Fibroblast of lung (primary cell): ENCODE measurements around the gene VPS11. TPM values are rescaled to one million over a fixed set of nuclear protein-coding genes. Genes with fewer than 3 reads are reported as not detected.

ENCODE experiments used
- DNase-seq, 2 donors: peaks; one replicate each; pipeline versions ENCODE4 v3.0.0 to v3.0.0-alpha.2; 2010; ENCODE audit warnings: low read depth in 2 of 2
- H2AFZ ChIP-seq: 2 replicates; pipeline ENCODE4 v1.5.1; 2012; ENCODE audit warnings: low read length, control low read depth, inconsistent platforms
- H3K27ac ChIP-seq: 2 replicates; pipeline ENCODE4 v1.5.1; 2011; ENCODE audit warnings: low read length, control low read depth; ENCODE audit not compliant: insufficient read depth
- H3K27me3 ChIP-seq: 2 replicates; pipeline ENCODE4 v1.5.1; 2011; ENCODE audit warnings: mild to moderate bottlenecking, low read length; ENCODE audit not compliant: control insufficient read depth, insufficient read depth
- H3K36me3 ChIP-seq: 2 replicates; pipeline ENCODE4 v1.5.1; 2011; ENCODE audit warnings: low read length; ENCODE audit not compliant: control insufficient read depth, insufficient read depth
- H3K4me1 ChIP-seq: 2 replicates; pipeline ENCODE4 v1.5.1; 2011; ENCODE audit warnings: low read length; ENCODE audit not compliant: control insufficient read depth, insufficient read depth; ENCODE audit errors: extremely low read depth
- H3K4me2 ChIP-seq: 2 replicates; pipeline ENCODE4 v1.5.1; 2011; ENCODE audit warnings: low read length, control low read depth; ENCODE audit not compliant: insufficient read depth; ENCODE audit errors: extremely low read depth
- H3K4me3 ChIP-seq, 4 experiments: fragments of 200-600 bp in 1 of 4; sonication (generic) in 1 of 4; replicated peaks in 1 of 4; 2 replicates each; pipeline ENCODE4 v1.5.1; 2011 to 2016; ENCODE audit warnings: low read length in 4 of 4, low read depth in 3 of 4, mild to moderate bottlenecking in 3 of 4, control low read depth in 2 of 4, inconsistent platforms in 1 of 4, mixed read lengths in 1 of 4; ENCODE audit not compliant: insufficient read depth in 1 of 4; ENCODE audit errors: control extremely low read depth in 1 of 4
- H3K79me2 ChIP-seq: 2 replicates; pipeline ENCODE4 v1.5.1; 2012; ENCODE audit warnings: mild to moderate bottlenecking, low read length, inconsistent platforms; ENCODE audit not compliant: control insufficient read depth, insufficient read depth
- H3K9ac ChIP-seq: 2 replicates; pipeline ENCODE4 v1.5.1; 2011; ENCODE audit warnings: mild to moderate bottlenecking, low read length, control low read depth; ENCODE audit not compliant: insufficient read depth
- H3K9me3 ChIP-seq: 2 replicates; pipeline ENCODE4 v1.5.1; 2012; ENCODE audit warnings: low read depth, low read length; ENCODE audit not compliant: control insufficient read depth, insufficient read depth
- H4K20me1 ChIP-seq: 2 replicates; pipeline ENCODE4 v1.5.1; 2011; ENCODE audit warnings: low read length; ENCODE audit not compliant: control insufficient read depth, insufficient read depth; ENCODE audit errors: extremely low read depth
- CTCF ChIP-seq, 2 donors: IDR thresholded peaks in 1 of 2; conservative IDR thresholded peaks in 1 of 2; 1 replicate in 1 of 2; 2 replicates in 1 of 2; pipeline ENCODE4 v1.5.1; 2011 to 2012; ENCODE audit warnings: low read length in 2 of 2, control low read depth in 1 of 2, inconsistent platforms in 1 of 2, low read depth in 1 of 2, mild to moderate bottlenecking in 1 of 2
- EZH2 ChIP-seq: IDR thresholded peaks from 2 replicates; pipeline ENCODE4 v1.5.1; 2012; ENCODE audit warnings: low read length, control low read depth, mild to moderate bottlenecking; ENCODE audit errors: missing control alignments
- polyA minus RNA-seq: library from RNA; depleted of rRNA, polyadenylated mRNA; stranded (reverse); fragments of >200 nt; gene quantifications from 2 replicates; pipeline ENCODE4 v1.2.3, GENCODE V29; 2011; ENCODE audit warnings: low replicate concordance
- polyA plus RNA-seq, 2 donors: library from polyadenylated mRNA; depleted of rRNA in 1 of 2; stranded (reverse) in 1 of 2; unstranded in 1 of 2; fragments of >200 nt; gene quantifications; 2 replicates each; pipeline ENCODE4 v1.2.1, GENCODE V29; 2011 to 2012; ENCODE audit warnings: missing spikeins in 1 of 2
- total RNA-seq: library from RNA; depleted of rRNA; stranded (reverse); fragments of >200 nt; gene quantifications from 2 replicates; pipeline ENCODE4 v1.2.1, GENCODE V29; 2014

VPS11 gene
- 26.7 and 34.3 TPM in 2 replicates for total RNA-seq
- 9.1 and 13.7 TPM in 2 replicates for polyA plus RNA-seq
- polyA plus RNA-seq (2012): 22.7 and 32.1 TPM in 2 replicates
- 41.3 and 58.3 TPM in 2 replicates for polyA minus RNA-seq

GRCh38 chr11:119067371-119068222 lies at the start of gene VPS11:
Gene VPS11, plus strand, starts transcription at chr11:119067818. Its CDS starts 6 bp downstream, at chr11:119067824.
- no peaks in the 10 kb centered on the region for H4K20me1 ChIP-seq
- H3K9ac ChIP-seq: peak within 1 kb of the TSS; percentile 70
- peaks cover 6% of the 10 kb centered on the region for H3K36me3 ChIP-seq
- peaks cover 4% of the 10 kb centered on the region for H3K4me1 ChIP-seq
- H3K4me3 ChIP-seq: peak within 1 kb of the TSS; percentile 78 to 100 (median 89)
- H3K79me2 ChIP-seq: peaks cover 19% of the 10 kb centered on the region
- no peaks in the 10 kb centered on the region for H3K9me3 ChIP-seq
- no peak for TF ChIP-seq CTCF (conservative IDR thresholded peaks at IDR 0.05 in 1 of 2, IDR thresholded peaks at IDR 0.05 in 1 of 2; ENCODE audit: low read depth in 1 of 2, low read length in 2 of 2)
- TF ChIP-seq EZH2: no peak
- peak within 1 kb of the TSS; percentile 78 for H2AFZ ChIP-seq
- no peaks in the 10 kb centered on the region for H3K27me3 ChIP-seq
- peak within 1 kb of the TSS; percentile 39 for H3K4me2 ChIP-seq
- peak; percentile 93 to 96 for DNase-seq
- H3K27ac ChIP-seq: peak within 1 kb of the TSS; percentile 94

GRCh38 chr11:119018074-119018938 lies 49.3 kb upstream of the VPS11 start, which contains the start of the genes RPS25 and TRAPPC4:
Gene RPS25, minus strand, starts transcription at chr11:119018343. Its CDS starts 59 bp downstream, at chr11:119018284.
Gene TRAPPC4, plus strand, starts transcription at chr11:119018766. Its CDS starts 30 bp downstream, at chr11:119018796.
- DNase-seq: peak; percentile 96
- Histone ChIP-seq H3K36me3 (peaks cover 11% of the 10 kb centered on the region), H2AFZ (peak within 1 kb of the TSS; percentile 98), H4K20me1 (no peaks in the 10 kb centered on the region), H3K27ac (peak within 1 kb of the TSS; percentile 84), H3K4me1 (peaks cover 4% of the 10 kb centered on the region), H3K27me3 (no peaks in the 10 kb centered on the region), H3K9ac (peak within 1 kb of the TSS; percentile 84), H3K9me3 (no peaks in the 10 kb centered on the region), H3K4me2 (peak within 1 kb of the TSS; percentile 94), H3K4me3 (peak within 1 kb of the TSS; percentile 51 to 98 (median 94)), H3K79me2 (peaks cover 63% of the 10 kb centered on the region)
- TF ChIP-seq CTCF (conservative IDR thresholded peaks at IDR 0.05 in 1 of 2, IDR thresholded peaks at IDR 0.05 in 1 of 2; ENCODE audit: low read depth in 1 of 2, low read length in 2 of 2): no peak
- no peak for TF ChIP-seq EZH2

GRCh38 chr11:119019996-119020395 lies 47.6 kb upstream of the VPS11 start:
- no peaks in the 10 kb centered on the region for H3K9me3 ChIP-seq
- no peak for DNase-seq
- peaks cover 62% of the 10 kb centered on the region for H3K79me2 ChIP-seq
- H3K27ac ChIP-seq: no peak overlapping the region
- peaks cover 12% of the 10 kb centered on the region for H3K36me3 ChIP-seq
- H2AFZ ChIP-seq: no peak overlapping the region
- peak overlapping the region; percentile 26 for H3K9ac ChIP-seq
- peak overlapping the region; percentile 94 for H3K4me2 ChIP-seq
- H3K27me3 ChIP-seq: no peaks in the 10 kb centered on the region
- TF ChIP-seq CTCF (conservative IDR thresholded peaks at IDR 0.05 in 1 of 2, IDR thresholded peaks at IDR 0.05 in 1 of 2; ENCODE audit: low read depth in 1 of 2, low read length in 2 of 2): no peak
- no peak for TF ChIP-seq EZH2
- peak overlapping the region; percentile 51 to 98 (median 94) for H3K4me3 ChIP-seq
- H3K4me1 ChIP-seq: peaks cover 4% of the 10 kb centered on the region
- no peaks in the 10 kb centered on the region for H4K20me1 ChIP-seq
